ENCODE measurements around the gene SLC35G1.

Gene SLC35G1

GRCh38 chr10:93894516-93895378 is 969 bp downstream of the SLC35G1 start:
- Histone ChIP-seq H3K9me3 (ENCODE audit: insufficient read depth, low read depth, low read length) (no peaks in the 10 kb centered on the region), H3K36me3 (ENCODE audit: insufficient read depth, low read length) (no peaks in the 10 kb centered on the region), H3K9ac (ENCODE audit: low read depth, low read length) (peak overlapping the region; percentile 82), H3K4me3 (ENCODE audit: low read length) (peak overlapping the region; percentile 70), H3K27ac (ENCODE audit: low read depth, low read length) (no peak overlapping the region), H3K4me1 (ENCODE audit: insufficient read depth, low read length) (peaks cover 22% of the 10 kb centered on the region; the same call in 1 of the 2 replicates), H3K27me3 (ENCODE audit: insufficient read depth, low read length) (peaks cover 45% of the 10 kb centered on the region)
- WGBS = 35% methylated on average over 22 of the region's 22 CpGs

- 75% methylated on average over 4 of the region's 4 CpGs for WGBS
- peaks cover 34% of the 10 kb centered on the region for H3K27me3 ChIP-seq (ENCODE audit: insufficient read depth, low read length)
- H3K36me3 ChIP-seq (ENCODE audit: insufficient read depth, low read length) = peaks cover 8% of the 10 kb centered on the region; the same call in 1 of the 2 replicates
- no peak overlapping the region for H3K9ac ChIP-seq (ENCODE audit: low read depth, low read length)
- H3K27ac ChIP-seq (ENCODE audit: low read depth, low read length) = peak overlapping the region; percentile 14; the same call in 1 of the 2 replicates
- no peak overlapping the region for H3K4me3 ChIP-seq (ENCODE audit: low read length)
- peaks cover 22% of the 10 kb centered on the region; the same call in 1 of the 2 replicates for H3K4me1 ChIP-seq (ENCODE audit: insufficient read depth, low read length)
- H3K9me3 ChIP-seq (ENCODE audit: insufficient read depth, low read depth, low read length) = no peaks in the 10 kb centered on the region
Observed at GRCh38 chr10:93897070-93897780, 3.4 kb downstream of the SLC35G1 start.

GRCh38 chr10:93899109-93899508 is 5.3 kb downstream of the SLC35G1 start:
- H3K4me3 ChIP-seq (ENCODE audit: low read length) = no peak overlapping the region
- peaks cover 19% of the 10 kb centered on the region for H3K27me3 ChIP-seq (ENCODE audit: insufficient read depth, low read length)
- H3K27ac ChIP-seq (ENCODE audit: low read depth, low read length) = no peak overlapping the region
- H3K4me1 ChIP-seq (ENCODE audit: insufficient read depth, low read length) = peaks cover 22% of the 10 kb centered on the region; the same call in 1 of the 2 replicates
- no peak overlapping the region for H3K9ac ChIP-seq (ENCODE audit: low read depth, low read length)
- H3K36me3 ChIP-seq (ENCODE audit: insufficient read depth, low read length) = peaks cover 8% of the 10 kb centered on the region; the same call in 1 of the 2 replicates
- H3K9me3 ChIP-seq (ENCODE audit: insufficient read depth, low read depth, low read length) = no peaks in the 10 kb centered on the region
- WGBS = 94% methylated on average over 2 of the region's 2 CpGs

GRCh38 chr10:93903051-93903450 is 9.3 kb downstream of the SLC35G1 start:
- Histone ChIP-seq H3K36me3 (ENCODE audit: insufficient read depth, low read length) (peaks cover 15% of the 10 kb centered on the region; the same call in 1 of the 2 replicates), H3K4me3 (ENCODE audit: low read length) (no peak overlapping the region), H3K9ac (ENCODE audit: low read depth, low read length) (no peak overlapping the region), H3K27me3 (ENCODE audit: insufficient read depth, low read length) (no peaks in the 10 kb centered on the region), H3K27ac (ENCODE audit: low read depth, low read length) (no peak overlapping the region), H3K9me3 (ENCODE audit: insufficient read depth, low read depth, low read length) (no peaks in the 10 kb centered on the region), H3K4me1 (ENCODE audit: insufficient read depth, low read length) (no peaks in the 10 kb centered on the region)
- 81% methylated on average over 2 of the region's 2 CpGs for WGBS

- Histone ChIP-seq H3K9me3 (ENCODE audit: insufficient read depth, low read depth, low read length) (no peaks in the 10 kb centered on the region), H3K4me3 (ENCODE audit: low read length) (no peak overlapping the region), H3K27me3 (ENCODE audit: insufficient read depth, low read length) (no peaks in the 10 kb centered on the region), H3K36me3 (ENCODE audit: insufficient read depth, low read length) (peaks cover 15% of the 10 kb centered on the region; the same call in 1 of the 2 replicates), H3K4me1 (ENCODE audit: insufficient read depth, low read length) (no peaks in the 10 kb centered on the region), H3K27ac (ENCODE audit: low read depth, low read length) (no peak overlapping the region), H3K9ac (ENCODE audit: low read depth, low read length) (no peak overlapping the region)
- WGBS = 91% methylated on average over 5 of the region's 5 CpGs
Observed at GRCh38 chr10:93904901-93905300, 11.1 kb downstream of the SLC35G1 start.

- Histone ChIP-seq H3K27me3 (ENCODE audit: insufficient read depth, low read length) (no peaks in the 10 kb centered on the region), H3K9me3 (ENCODE audit: insufficient read depth, low read depth, low read length) (no peaks in the 10 kb centered on the region), H3K4me1 (ENCODE audit: insufficient read depth, low read length) (no peaks in the 10 kb centered on the region), H3K36me3 (ENCODE audit: insufficient read depth, low read length) (peaks cover 6% of the 10 kb centered on the region; the same call in 1 of the 2 replicates), H3K4me3 (ENCODE audit: low read length) (no peak overlapping the region), H3K9ac (ENCODE audit: low read depth, low read length) (no peak overlapping the region), H3K27ac (ENCODE audit: low read depth, low read length) (no peak overlapping the region)
- 94% methylated on average over 5 of the region's 5 CpGs for WGBS
Observed at GRCh38 chr10:93907059-93907458, 13.3 kb downstream of the SLC35G1 start.

- Histone ChIP-seq H3K27ac (ENCODE audit: low read depth, low read length) (no peak overlapping the region), H3K9ac (ENCODE audit: low read depth, low read length) (no peak overlapping the region), H3K27me3 (ENCODE audit: insufficient read depth, low read length) (no peaks in the 10 kb centered on the region), H3K4me1 (ENCODE audit: insufficient read depth, low read length) (peaks cover 3% of the 10 kb centered on the region; the same call in 1 of the 2 replicates), H3K36me3 (ENCODE audit: insufficient read depth, low read length) (peaks cover 6% of the 10 kb centered on the region; the same call in 1 of the 2 replicates), H3K4me3 (ENCODE audit: low read length) (no peak overlapping the region), H3K9me3 (ENCODE audit: insufficient read depth, low read depth, low read length) (no peaks in the 10 kb centered on the region)
- WGBS = 92% methylated on average over 6 of the region's 6 CpGs
Observed at GRCh38 chr10:93911866-93912265, 18.1 kb downstream of the SLC35G1 start.

GRCh38 chr10:93912444-93912843 is 18.7 kb downstream of the SLC35G1 start:
- no peak overlapping the region for H3K9ac ChIP-seq (ENCODE audit: low read depth, low read length)
- H3K36me3 ChIP-seq (ENCODE audit: insufficient read depth, low read length) = peaks cover 1% of the 10 kb centered on the region; the same call in 1 of the 2 replicates
- H3K27me3 ChIP-seq (ENCODE audit: insufficient read depth, low read length) = no peaks in the 10 kb centered on the region
- peaks cover 8% of the 10 kb centered on the region; the same call in 1 of the 2 replicates for H3K4me1 ChIP-seq (ENCODE audit: insufficient read depth, low read length)
- H3K27ac ChIP-seq (ENCODE audit: low read depth, low read length) = no peak overlapping the region
- H3K4me3 ChIP-seq (ENCODE audit: low read length) = no peak overlapping the region
- no peaks in the 10 kb centered on the region for H3K9me3 ChIP-seq (ENCODE audit: insufficient read depth, low read depth, low read length)
- 91% methylated on average over 2 of the region's 2 CpGs for WGBS

GRCh38 chr10:93913706-93914105 is 19.9 kb downstream of the SLC35G1 start:
- Histone ChIP-seq H3K9me3 (ENCODE audit: insufficient read depth, low read depth, low read length) (no peaks in the 10 kb centered on the region), H3K4me3 (ENCODE audit: low read length) (no peak overlapping the region), H3K36me3 (ENCODE audit: insufficient read depth, low read length) (no peaks in the 10 kb centered on the region), H3K4me1 (ENCODE audit: insufficient read depth, low read length) (peaks cover 9% of the 10 kb centered on the region; the same call in 1 of the 2 replicates), H3K27me3 (ENCODE audit: insufficient read depth, low read length) (no peaks in the 10 kb centered on the region), H3K9ac (ENCODE audit: low read depth, low read length) (no peak overlapping the region), H3K27ac (ENCODE audit: low read depth, low read length) (no peak overlapping the region)
- 86% methylated on average over 3 of the region's 3 CpGs for WGBS

- Histone ChIP-seq H3K4me1 (ENCODE audit: insufficient read depth, low read length) (peaks cover 9% of the 10 kb centered on the region; the same call in 1 of the 2 replicates), H3K4me3 (ENCODE audit: low read length) (no peak overlapping the region), H3K9me3 (ENCODE audit: insufficient read depth, low read depth, low read length) (no peaks in the 10 kb centered on the region), H3K27me3 (ENCODE audit: insufficient read depth, low read length) (no peaks in the 10 kb centered on the region), H3K9ac (ENCODE audit: low read depth, low read length) (no peak overlapping the region), H3K36me3 (ENCODE audit: insufficient read depth, low read length) (no peaks in the 10 kb centered on the region), H3K27ac (ENCODE audit: low read depth, low read length) (no peak overlapping the region)
- 95% methylated on average over 3 of the region's 6 CpGs for WGBS
Observed at GRCh38 chr10:93915598-93915997, 21.8 kb downstream of the SLC35G1 start.
